Activated T-cell treated with anti-CD3 and anti-CD28 coated beads for 48 hours (primary cell): ENCODE data around the gene CD151.

Source experiments
- DNase-seq: peaks from one replicate; pipeline ENCODE4 v3.0.0-alpha.2; 2020; ENCODE audit warnings: low read depth

Gene CD151

DNA sequence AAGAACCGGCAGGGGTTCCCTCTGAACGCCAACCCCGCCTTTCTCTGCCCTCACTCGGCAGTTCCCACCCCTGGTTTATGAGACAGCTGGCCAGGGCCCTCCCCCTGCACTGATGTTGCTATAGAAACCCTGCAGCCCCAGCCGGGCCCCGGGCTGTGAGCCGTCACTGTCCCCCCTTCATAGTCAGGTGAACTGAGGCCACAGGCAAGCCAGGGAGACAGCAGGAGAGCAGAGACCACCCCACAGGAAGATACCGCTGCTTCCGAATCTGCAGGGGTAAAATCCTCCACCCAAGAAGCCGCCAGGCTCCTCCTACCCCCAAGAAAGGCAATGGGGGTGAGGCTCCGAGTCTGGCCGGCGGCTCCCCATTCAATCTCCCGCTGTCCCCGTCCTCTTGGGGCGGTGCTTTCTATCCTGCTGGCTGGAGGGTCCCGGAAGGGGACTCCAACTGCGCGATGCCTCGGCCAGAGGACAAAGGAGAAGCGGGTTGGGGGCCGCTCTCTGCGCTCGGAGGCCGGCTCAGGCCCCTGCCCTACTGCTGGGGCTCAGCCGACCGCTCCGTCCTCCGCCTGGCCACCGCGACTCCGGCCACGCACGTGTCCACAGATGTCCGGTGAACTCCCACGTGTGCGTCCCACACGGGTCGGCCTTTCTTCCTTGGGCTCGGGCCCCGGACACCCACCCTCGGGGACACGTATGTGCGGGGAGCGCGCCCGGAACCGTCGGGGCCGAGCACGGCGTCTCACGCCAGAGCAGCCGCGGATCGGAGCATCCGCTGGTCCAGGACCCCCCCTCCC lies 35.3 kb upstream of the CD151 start:
- peak; percentile 74 for DNase-seq

DNA sequence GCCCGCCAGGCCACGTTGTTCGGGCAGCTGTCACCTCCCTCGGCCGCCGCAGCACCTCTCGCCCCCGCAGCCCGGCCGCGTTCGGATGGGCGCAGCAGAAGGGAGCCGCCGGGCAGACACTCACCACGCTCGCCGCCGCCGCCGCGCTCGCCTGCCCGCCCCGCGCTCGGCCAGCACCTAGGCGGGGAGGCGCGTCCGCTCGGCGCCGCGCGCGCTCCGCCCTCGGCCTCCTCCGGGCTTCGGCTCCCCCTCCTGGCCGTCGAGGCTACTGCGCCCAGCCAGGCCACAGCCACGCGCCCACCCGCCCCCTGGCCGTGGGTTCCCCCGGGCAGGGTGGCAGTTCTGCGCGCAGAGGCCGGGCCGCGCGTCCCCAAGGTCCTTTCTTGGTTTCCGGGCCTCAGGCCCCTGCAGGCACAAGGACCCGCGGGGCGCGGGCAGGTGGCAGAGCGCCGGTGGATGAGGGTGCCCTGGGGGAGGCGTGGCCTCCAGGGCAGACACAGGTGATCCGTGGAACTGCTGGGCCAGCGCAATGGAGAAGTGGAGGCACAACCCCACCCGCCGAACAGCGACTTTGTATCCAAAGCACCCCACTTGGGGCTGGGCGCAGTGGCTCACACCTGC lies 34.5 kb upstream of the CD151 start, which contains the start of gene SLC25A22:
Gene SLC25A22, minus strand, starts transcription at position 189 of the 621 bp plus-strand sequence. CDS start 3,275 bp downstream, outside the sequence.
- peak; percentile 87 for DNase-seq

DNA sequence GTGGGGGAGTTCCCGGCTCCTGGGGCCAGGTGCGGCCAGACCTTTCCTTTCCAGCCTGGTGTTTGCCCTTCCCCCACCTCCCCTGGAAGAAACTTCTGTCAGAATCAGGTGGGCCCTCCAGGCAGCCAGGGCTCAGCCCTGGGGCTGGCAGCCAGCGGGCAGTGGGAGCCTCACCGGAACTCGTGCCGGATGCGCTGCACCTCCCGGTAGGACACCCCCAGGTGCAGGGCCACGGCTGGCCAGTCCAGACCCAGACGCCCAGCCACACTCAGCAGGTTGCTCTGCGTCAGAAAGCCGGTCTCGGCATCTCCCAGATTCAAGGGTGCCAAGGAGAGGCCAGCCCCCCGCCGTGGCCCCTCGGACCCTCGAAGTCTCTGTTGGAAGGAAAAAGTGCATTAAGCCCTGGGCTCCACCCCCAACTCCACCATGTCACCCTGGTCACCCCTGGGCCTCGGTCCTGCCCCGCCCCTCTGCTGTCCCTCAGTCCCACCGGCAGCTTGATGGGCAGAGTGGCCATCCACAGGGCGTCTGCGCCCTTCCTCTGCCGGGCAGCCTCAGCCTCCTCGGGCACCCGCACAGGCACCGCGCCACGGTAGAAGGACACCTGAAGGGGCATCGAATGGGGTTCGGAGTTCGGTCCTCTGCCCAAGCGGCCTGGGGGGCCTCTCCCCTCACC lies 33.0 kb upstream of the CD151 start:
- DNase-seq = no peak

DNA sequence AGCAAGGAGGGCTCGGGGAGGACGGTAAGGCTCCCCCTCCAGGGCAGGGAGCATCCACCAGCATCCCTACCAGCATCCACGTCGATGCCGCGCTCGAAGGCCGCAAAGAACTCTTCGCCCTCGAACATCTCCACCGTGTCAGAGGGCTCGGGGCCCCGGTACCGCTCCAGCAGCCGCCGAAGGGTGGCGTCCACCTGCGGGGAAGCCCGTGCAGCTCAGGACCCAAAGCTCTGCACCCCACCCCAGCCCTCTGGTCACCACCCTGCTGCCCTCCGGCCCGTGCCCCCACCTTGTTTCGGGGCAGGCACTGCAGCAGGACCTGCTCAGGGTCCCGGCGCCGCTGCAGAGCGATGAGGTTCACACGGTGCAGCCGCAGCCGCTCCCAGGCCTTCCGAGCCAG lies 32.3 kb upstream of the CD151 start:
- no peak for DNase-seq

DNA sequence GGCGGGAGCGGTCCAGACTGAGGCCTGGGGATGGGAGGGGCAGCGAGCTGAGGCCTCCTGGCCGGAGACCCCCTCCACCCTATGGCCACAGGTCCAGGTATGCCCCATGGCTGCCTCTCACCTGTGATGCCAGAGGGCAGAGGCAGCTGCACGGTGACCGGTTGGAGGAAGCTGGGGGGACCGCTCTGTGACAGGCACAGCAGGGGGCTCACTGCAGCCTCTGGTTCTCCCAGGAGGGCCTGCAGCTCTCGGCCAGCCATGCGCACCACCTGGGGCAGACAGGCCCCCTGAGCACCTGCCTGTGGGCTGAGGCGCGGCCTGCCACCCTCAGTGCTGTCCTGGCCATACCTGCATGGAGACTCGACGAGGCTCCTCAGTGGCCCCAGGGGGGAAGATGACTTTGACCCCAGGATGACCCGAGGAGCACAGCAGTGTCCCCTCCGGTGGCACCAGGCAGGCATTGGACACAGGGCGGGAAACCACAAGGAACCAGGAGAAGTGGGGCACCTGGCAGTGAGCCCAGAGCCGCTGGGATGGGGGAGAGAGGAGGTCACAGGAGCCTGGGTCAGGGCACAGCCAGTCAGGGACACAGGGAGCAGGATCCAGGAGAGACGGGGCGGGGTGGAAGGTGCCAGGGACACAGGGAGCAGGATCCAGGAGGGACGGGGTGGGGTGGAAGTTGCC lies 31.5 kb upstream of the CD151 start:
- DNase-seq = no peak

DNA sequence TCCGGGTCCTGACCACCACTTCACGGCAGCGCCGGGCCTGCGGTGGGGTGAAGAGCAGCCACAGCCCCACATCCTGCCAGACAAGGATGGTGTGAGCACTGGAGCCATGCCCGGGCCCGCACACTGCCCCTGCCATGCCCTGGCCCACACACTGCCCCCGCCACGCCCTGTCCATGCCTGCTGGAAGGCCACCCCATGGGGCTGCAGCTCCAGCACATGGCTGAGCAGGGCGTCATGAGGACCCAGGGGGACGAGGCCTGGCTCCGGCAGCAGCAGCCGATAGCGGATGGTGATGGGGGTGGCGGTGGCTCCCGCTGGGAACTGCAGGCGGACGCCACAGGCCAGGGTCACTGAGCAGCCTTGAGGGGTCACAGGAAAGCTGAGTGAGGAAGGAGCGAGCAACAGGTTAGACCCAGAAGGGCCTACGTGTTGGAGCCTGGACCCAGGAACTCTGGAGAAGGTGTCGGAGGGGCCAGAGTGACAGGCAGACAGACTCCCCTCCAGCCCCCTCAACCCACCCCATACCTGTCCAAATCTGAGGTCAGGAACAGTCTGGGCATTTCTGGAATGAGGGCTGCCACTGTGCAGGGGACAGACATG lies 30.6 kb upstream of the CD151 start:
- no peak for DNase-seq

DNA sequence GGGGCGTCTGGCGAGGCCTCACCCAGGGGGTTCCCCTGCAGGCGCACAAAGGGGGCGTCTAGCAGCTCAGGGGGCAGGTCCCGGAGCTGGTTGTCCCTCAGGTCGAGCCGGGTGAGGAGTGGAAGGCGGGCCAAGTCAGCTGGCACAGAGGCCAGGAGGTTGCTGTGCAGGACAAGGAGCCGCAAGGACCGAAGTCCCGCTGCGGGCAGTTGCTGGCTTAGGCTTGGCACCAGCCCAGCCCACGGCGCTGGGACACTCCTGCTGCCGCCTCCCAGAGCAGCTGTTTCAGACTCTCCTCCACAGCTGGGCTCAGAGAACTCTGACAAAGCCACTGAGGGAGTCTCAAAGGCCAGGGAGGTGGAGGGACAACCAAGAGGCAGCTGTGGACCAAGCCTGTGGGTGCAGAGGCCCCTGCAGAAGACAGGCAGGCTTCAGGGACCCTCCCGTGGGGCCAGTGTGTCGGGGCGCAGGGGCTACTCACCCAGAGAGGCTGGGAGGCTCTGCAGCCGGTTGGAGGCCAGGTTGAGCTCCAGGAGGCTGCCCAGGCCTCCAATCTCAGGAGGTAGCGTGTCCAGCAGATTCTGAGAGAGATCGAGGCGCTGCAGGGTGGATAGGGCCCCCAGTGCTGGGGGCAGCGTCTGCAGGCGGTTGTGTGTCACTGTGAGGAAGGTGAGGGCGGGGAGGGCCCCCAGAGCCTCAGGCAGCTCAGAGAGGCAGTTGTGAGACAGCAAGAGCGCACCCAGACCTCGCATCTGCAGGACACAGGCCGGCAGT lies 29.9 kb upstream of the CD151 start:
- no peak for DNase-seq

DNA sequence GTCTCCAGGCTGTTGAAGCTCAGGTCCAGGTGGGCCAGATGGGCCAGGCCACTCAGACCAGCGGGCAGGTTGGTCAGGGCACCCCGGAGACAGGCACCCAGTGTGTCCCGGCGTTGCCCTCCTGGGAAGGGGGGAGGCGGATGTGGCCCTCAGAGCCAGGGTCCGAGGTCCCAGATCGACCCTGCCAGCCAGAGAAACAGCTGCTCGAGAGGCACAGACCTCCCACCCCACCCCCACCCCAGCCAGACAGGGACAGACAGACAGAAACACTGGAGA lies 29.3 kb upstream of the CD151 start:
- DNase-seq = no peak

DNA sequence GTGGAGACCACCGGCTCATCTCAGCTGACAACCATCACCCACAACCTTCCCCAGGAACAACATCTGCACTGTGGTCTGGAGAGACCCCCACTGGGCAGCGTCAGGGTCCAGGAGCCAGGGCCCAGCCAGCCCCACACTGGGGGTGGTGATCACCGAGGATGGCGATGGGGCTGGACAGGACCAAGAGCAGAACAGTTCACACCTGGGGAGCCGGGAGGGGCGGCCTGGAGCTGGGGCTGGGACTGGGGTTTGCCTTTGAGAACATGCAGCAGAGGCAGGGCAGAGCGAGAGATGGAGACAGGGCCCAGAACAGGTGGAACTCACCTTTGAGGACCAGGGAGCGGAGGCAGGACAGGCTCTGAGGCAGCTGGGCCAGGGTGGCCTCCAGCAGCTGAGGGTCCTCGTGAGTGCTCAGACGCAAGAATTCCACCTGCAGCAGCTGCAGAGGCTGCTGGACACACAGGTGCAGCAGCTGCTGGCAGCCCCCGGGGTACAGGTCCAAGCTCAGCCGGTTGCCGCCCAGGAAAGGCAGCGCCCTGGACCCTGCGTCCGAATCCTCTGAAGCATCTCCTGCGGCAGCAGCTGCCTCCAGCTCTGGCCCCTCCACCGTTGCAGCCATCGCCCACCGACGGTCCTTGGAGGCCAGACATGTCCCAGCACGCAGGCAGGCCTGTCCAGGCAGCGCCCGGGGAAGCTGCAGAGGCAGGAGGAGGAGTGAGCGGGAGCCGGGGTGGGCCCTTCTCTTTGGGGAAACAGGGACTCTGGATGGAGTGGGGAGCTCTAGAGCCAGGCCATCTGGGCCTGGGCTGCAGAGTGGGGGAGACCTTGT lies 28.8 kb upstream of the CD151 start:
- DNase-seq = no peak

DNA sequence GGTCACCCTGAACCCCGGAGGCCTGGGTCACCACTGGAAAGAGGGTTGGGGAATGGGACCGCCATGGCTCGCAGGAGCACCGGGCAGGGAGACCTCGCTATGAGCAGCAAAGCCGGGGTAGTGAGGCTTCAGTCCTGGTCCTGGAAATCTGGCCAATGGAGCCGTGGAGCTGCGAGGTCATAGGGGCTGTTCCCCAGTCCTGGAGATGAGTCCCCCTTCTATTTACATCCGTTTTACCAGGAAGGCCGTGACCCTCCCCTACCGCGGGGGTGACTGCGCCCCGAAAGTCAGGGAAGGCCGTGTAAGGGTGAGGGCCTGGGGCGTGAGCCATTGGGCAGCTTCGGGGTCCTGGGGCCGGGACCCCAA lies 28.2 kb upstream of the CD151 start:
- no peak for DNase-seq

DNA sequence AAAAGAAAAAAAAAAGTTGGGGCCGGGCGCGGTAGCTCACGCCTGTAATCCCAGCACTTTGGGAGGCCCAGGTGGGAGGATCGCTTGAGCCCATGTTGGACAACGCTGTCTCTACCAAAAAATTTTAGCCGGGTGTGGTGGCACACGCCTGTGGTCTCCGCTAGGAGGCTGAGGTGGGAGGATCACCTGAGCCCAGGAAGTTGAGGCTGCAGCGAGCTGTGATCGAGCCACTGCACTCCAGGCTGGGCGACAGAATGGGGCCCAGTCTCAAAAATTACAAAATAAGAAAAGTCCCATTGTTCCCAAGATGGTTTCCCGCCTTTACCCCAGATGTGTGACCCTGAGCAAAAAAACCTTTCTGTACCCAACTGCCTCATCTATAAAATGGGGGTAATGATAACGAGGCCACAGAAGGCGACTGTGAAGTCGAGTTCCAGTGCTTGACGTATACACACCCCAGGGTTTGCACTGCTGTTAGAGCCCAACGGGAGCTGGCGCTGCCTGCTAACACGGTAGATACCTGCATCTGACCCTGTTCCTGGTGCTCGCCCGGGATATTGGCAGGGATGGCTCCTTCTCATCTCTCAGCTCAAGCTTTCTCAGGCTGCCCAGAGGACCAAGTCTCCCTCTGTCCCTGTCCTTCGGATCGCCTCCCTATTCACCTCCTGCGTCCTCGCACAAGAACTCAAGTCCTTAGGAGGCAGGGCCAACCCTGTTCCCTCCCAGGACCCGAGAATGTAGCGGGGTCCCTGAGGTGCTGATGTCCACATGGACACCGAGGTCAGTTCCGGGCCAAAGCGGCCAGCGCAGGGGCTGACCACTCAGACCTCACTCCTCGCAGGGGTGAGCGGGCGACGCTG lies 24.1 kb upstream of the CD151 start:
- no peak for DNase-seq

DNA sequence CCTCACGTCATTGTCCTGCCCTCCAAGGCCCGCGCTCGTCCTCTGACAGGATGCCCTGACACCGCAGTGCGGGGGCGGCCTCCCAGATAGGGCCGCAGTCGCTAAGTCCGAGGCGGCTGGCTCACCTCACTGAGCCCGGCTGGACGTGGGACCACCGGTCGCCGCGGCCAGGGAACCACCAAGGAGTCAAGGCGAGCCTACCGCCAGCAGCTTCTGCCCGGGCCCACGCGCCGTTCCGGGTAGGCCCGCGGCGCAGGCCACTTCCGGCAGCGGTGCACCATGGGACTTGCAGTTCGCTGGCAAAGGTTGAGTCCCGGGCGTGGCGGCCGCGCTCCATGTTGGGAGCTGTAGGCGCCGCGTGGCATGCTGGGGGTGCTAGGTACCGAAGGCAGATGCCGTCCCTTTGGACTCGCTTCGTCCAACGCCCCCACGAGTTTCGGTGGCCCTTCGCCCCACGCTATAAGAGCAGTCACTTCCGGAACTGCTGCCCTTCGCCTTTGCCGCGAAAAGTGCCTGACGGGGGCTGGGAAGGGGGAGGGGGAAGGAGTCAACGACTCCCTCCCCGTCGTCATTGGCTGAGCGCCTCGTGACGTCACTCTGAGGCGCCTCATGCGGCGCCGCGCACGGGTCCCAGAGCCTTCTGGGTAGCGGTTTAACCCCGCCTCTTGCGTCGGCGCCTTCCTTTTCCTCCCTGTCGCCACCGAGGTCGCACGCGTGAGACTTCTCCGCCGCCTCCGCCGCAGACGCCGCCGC lies 23.3 kb upstream of the CD151 start, which contains the start of gene RPLP2:
Gene RPLP2, plus strand, starts transcription at position 681 of the 753 bp plus-strand sequence. CDS start 268 bp downstream, outside the sequence.
- peak; percentile 98 for DNase-seq

DNA sequence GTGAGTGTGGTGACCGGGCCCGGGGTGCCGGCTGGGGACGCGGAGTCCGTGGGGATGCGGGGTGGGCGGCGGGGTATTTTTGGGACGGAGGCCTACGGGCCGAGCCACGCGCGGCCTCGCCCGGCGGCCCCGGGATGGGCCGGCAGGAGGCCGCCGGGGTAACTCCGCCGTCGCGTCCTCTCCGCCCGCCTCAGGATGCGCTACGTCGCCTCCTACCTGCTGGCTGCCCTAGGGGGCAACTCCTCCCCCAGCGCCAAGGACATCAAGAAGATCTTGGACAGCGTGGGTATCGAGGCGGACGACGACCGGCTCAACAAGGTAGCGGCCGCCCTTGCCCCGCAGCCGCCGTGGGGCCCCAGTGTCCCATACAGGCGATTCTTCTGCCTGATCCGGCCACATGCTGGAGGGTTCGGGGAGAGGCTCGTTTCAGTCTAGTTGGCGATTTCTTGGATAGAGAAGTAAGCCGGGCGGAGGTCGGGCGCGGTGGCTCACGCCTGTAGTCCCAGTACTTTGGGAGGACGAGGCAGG lies 22.6 kb upstream of the CD151 start:
- DNase-seq = no peak

DNA sequence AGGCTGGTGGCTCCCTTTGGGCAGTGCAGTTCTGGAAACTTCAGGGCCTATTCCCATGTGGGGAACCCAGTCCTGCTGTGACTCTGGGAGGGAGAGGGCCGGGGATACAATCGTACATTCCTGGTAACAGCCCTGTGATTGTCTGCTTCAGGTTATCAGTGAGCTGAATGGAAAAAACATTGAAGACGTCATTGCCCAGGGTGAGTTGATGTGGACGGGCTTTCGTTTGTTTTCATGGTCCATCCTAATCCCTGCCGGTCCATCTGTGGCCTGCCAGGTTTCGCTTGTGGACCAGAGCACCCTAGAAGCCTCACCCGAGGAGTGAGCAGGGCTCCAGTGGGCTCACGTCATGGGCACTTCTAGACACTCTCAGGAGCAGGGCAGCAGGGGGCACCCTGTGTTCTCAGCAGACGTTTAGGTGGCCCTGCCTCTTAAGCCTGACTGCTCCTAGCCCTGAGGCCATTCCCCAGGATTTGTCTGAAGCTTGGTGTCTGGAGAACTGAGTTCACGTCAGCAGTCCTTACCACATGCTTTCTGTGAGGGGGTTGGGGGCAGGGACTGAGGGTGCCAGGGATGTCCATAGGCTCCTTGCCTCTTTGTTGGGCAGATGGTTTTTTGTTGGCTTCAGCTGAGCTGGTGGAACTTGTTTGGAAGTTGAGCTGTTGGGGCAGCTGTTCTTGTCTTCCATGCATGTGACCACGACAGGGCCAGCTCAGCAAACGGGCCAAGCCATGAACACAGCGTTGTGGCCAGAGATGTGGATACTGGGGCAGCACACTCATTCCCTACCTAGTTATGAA lies 21.1 kb upstream of the CD151 start:
- no peak for DNase-seq

DNA sequence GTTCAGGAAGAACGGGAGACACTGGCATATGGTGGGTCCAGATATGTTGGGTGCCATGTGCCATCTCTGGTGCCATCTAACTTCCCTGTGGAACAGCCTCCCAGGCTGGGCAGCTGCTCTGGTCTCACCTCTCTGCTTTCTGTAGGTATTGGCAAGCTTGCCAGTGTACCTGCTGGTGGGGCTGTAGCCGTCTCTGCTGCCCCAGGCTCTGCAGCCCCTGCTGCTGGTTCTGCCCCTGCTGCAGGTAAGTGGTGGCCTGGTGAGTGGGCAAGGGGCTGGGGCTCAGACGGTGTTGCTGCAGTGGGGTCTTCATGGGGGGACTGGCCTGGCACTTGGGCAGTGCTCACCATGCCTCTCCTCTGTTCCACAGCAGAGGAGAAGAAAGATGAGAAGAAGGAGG lies 20.4 kb upstream of the CD151 start:
- no peak for DNase-seq

DNA sequence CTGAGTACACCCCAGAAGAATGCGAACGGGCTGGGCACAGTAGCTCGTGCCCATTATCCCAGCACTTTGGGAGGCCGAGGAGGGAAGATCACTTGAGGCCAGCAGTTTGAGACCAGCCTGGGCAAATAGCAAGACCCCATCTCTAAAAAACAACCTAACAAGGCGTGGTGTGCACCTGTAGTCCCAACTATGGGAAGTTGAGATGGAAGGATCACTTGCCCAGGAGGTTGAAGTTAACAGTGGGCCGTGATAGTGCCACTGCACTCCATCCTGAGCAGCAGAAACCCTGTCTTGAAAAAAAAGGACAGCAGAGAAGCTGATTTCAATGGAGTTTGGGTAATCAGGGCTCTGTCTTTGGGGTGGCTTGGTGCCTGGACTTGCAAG lies 19.7 kb upstream of the CD151 start:
- no peak for DNase-seq

DNA sequence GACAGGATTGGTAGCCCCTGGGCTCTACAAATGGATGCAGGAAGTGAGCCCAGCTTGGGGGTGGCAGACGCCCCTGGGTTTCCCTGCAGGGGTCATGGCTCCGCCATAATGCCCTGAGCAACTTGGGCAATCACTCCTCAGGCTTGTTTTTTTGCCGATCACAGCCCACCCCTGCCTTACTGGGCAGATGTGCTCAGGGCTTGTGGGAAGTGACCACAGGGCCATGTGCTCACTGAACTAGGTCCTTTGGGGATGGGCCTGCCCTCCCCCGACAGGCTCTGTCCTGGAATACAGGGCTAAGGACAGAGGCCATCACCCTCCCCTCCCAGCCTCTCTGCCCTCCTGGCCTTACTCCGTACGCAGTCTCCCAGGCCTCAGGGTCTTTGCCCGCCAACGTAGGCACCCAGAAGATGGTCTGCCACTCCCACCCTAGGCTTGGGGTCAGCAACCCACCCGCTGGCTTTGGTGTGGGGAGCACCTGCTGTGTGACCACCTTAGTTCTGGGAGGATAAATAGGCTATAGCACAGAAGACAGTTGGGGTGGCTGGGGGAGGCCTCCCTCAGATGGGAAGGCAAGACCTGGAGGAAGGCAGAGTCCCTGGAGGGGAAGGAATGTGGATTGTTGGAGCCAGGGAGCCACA lies 19.2 kb upstream of the CD151 start:
- no peak for DNase-seq
